MM.1S (cell line): ENCODE results near the gene BLOC1S1.

Experiments used
- DNase-seq: peaks from one replicate; pipeline ENCODE4 v3.0.0-alpha.2; 2015
- H2AFZ ChIP-seq: fragments of 300-600 bp; sonication (generic); 2 replicates; pipeline ENCODE4 v1.6.0; 2016; ENCODE audit warnings: antibody characterized with exemption, low read length
- H3F3A ChIP-seq: fragments of 300-600 bp; sonication (generic); 2 replicates; pipeline ENCODE4 v1.6.1; 2016; ENCODE audit warnings: mild to moderate bottlenecking, antibody characterized with exemption, low read length, moderate library complexity, mixed read lengths; ENCODE audit not compliant: insufficient read depth
- H3K27ac ChIP-seq: fragments of 300-600 bp; sonication (generic); 2 replicates; pipeline ENCODE4 v1.5.1; 2016; ENCODE audit warnings: mild to moderate bottlenecking, low read length
- H3K27me3 ChIP-seq: fragments of 300-600 bp; sonication (generic); replicated peaks from 2 replicates; pipeline ENCODE4 v1.6.0; 2016; ENCODE audit warnings: low read length; ENCODE audit not compliant: insufficient read depth
- H3K36me3 ChIP-seq: fragments of 300-600 bp; sonication (generic); replicated peaks from 2 replicates; pipeline ENCODE4 v1.6.1; 2016; ENCODE audit warnings: mild to moderate bottlenecking, low read length, mixed read lengths; ENCODE audit not compliant: insufficient read depth
- H3K4me1 ChIP-seq: fragments of 300-600 bp; sonication (generic); 2 replicates; pipeline ENCODE4 v1.6.1; 2016; ENCODE audit warnings: low read length, mixed read lengths
- H3K4me2 ChIP-seq: fragments of 300-600 bp; sonication (generic); 2 replicates; pipeline ENCODE4 v1.6.0; 2016; ENCODE audit warnings: low read depth, low read length
- H3K4me3 ChIP-seq: fragments of 300-600 bp; sonication (generic); 2 replicates; pipeline ENCODE4 v1.5.1; 2016; ENCODE audit warnings: low read length, mixed read lengths
- H3K79me2 ChIP-seq: fragments of 300-600 bp; sonication (generic); 2 replicates; pipeline ENCODE4 v1.6.1; 2016; ENCODE audit warnings: mixed run types, low read length, mixed read lengths
- H3K9ac ChIP-seq: fragments of 300-600 bp; sonication (generic); 2 replicates; pipeline ENCODE4 v1.6.1; 2016; ENCODE audit warnings: low read length, mixed read lengths
- H3K9me2 ChIP-seq: fragments of 300-600 bp; sonication (generic); replicated peaks from 2 replicates; pipeline ENCODE4 v1.6.1; 2016; ENCODE audit warnings: mild to moderate bottlenecking, low read length, mixed read lengths; ENCODE audit not compliant: insufficient read depth
- H3K9me3 ChIP-seq: fragments of 300-600 bp; sonication (generic); replicated peaks from 2 replicates; pipeline ENCODE4 v1.6.1; 2016; ENCODE audit warnings: mild to moderate bottlenecking, low read length, mixed read lengths; ENCODE audit not compliant: insufficient read depth
- H4K20me1 ChIP-seq: fragments of 300-600 bp; sonication (generic); 2 replicates; pipeline ENCODE4 v1.6.1; 2016; ENCODE audit warnings: mild to moderate bottlenecking, low read length, moderate library complexity, mixed read lengths; ENCODE audit not compliant: insufficient read depth
- EZH2 ChIP-seq: fragments of 300-600 bp; sonication (generic); optimal IDR thresholded peaks from 2 replicates; pipeline ENCODE3; 2017; ENCODE audit warnings: low read depth, mild to moderate bottlenecking, antibody characterized with exemption, low read length, mixed read lengths
- EZH2phosphoT487 ChIP-seq: fragments of 300-600 bp; sonication (generic); IDR thresholded peaks from 2 replicates; pipeline ENCODE4 v1.6.1; 2018; ENCODE audit warnings: antibody characterized with exemption, low read length
- TF ChIP-seq, protein P1 (sequence below): fragments of 300-600 bp; sonication (generic); IDR thresholded peaks from 2 replicates; pipeline ENCODE4 v1.5.1; 2016; ENCODE audit warnings: antibody characterized with exemption, low read length, mixed read lengths

Gene BLOC1S1

DNA sequence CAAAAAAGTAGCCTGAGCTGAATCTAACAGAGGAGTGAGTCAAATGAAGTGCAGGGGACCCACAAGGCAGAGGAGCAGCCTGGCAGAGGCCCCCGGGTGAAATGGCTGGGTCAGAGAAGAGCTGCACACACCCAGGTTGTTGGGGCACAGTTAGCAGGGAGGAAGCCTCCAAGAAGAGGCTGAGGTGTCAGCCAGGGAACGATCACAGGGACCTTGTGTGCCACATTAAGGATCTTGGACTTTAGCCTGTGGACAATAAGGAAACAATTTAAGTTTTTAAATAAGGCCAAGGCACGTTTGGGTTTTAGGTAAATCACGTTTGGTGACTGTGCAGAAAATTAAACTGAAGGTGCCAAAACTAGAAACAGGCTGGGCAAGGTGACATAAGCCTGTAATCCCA is 44.1 kb upstream of the BLOC1S1 start:
- Histone ChIP-seq H3K27me3 (no peaks in the 10 kb centered on the region), H3K4me3 (no peak overlapping the region), H3K9me3 (no peaks in the 10 kb centered on the region), H2AFZ (no peak overlapping the region), H3K27ac (no peak overlapping the region), H3K79me2 (no peaks in the 10 kb centered on the region), H3F3A (no peaks in the 10 kb centered on the region), H4K20me1 (no peaks in the 10 kb centered on the region), H3K4me1 (no peaks in the 10 kb centered on the region), H3K9ac (no peak overlapping the region), H3K36me3 (no peaks in the 10 kb centered on the region), H3K4me2 (no peak overlapping the region), H3K9me2 (no peaks in the 10 kb centered on the region)
- DNase-seq = no peak
- TF ChIP-seq EZH2phosphoT487 (no peak), EZH2 (no peak)
- TF ChIP-seq, protein P1, sequence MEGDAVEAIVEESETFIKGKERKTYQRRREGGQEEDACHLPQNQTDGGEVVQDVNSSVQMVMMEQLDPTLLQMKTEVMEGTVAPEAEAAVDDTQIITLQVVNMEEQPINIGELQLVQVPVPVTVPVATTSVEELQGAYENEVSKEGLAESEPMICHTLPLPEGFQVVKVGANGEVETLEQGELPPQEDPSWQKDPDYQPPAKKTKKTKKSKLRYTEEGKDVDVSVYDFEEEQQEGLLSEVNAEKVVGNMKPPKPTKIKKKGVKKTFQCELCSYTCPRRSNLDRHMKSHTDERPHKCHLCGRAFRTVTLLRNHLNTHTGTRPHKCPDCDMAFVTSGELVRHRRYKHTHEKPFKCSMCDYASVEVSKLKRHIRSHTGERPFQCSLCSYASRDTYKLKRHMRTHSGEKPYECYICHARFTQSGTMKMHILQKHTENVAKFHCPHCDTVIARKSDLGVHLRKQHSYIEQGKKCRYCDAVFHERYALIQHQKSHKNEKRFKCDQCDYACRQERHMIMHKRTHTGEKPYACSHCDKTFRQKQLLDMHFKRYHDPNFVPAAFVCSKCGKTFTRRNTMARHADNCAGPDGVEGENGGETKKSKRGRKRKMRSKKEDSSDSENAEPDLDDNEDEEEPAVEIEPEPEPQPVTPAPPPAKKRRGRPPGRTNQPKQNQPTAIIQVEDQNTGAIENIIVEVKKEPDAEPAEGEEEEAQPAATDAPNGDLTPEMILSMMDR = no peak

DNA sequence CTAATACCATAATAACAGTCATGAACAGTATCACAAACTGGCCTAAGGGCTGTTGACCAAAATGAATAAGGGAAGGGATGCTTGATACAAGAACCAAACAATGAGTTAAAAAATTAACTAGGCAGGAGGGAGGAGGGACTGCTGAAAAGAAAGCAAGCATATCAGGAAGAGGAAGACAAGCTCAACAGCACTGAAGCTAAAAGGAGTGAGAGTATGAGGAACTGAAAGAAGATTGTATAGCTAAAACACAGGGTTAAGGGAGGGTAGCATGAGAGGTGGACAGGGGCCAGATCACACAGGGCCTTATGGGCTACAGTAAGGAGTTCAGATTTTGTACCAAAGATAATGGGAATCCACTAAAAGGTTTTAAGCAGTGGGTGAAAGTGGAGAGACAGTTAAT is 42.2 kb upstream of the BLOC1S1 start:
- TF ChIP-seq, protein P1 = no peak
- no peak for TF ChIP-seq EZH2
- no peak for TF ChIP-seq EZH2phosphoT487
- H3K9me2 ChIP-seq = no peaks in the 10 kb centered on the region
- no peaks in the 10 kb centered on the region for H3K36me3 ChIP-seq
- no peaks in the 10 kb centered on the region for H3F3A ChIP-seq
- no peak for DNase-seq
- no peak overlapping the region for H3K9ac ChIP-seq
- H3K9me3 ChIP-seq = no peaks in the 10 kb centered on the region
- no peak overlapping the region for H3K4me3 ChIP-seq
- no peaks in the 10 kb centered on the region for H4K20me1 ChIP-seq
- H3K27me3 ChIP-seq = no peaks in the 10 kb centered on the region
- no peaks in the 10 kb centered on the region for H3K4me1 ChIP-seq
- peak overlapping the region; percentile 40 for H2AFZ ChIP-seq
- H3K27ac ChIP-seq = no peak overlapping the region; the same call in 1 of the 2 replicates
- H3K4me2 ChIP-seq = peak overlapping the region; percentile 8; the same call in 1 of the 2 replicates
- H3K79me2 ChIP-seq = no peaks in the 10 kb centered on the region

DNA sequence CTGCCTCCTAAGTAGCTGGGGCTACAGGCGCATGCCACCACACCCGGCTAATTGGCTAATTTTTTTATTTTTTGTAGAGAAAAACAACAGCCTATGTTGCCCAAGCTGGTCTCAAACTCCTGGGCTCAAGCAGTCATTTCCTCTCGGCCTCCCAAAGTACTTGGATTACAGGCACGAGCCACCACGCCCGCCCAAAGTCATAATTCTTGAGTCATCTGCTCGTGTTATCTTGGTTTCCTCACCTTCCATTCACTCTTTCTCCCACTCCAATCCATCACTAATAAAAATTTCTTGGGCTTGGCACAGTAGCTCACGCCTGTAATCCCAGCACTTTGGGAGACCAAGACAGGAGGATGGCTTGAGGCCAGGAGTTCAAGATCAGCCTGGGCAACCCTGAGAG is 40.2 kb upstream of the BLOC1S1 start:
- H3K9ac ChIP-seq = no peak overlapping the region
- H3K36me3 ChIP-seq = no peaks in the 10 kb centered on the region
- H3K4me2 ChIP-seq = no peak overlapping the region
- TF ChIP-seq, protein P1 = no peak
- TF ChIP-seq EZH2phosphoT487 (no peak), EZH2 (no peak)
- no peak overlapping the region for H3K27ac ChIP-seq
- no peaks in the 10 kb centered on the region for H3K4me1 ChIP-seq
- no peak for DNase-seq
- no peaks in the 10 kb centered on the region for H3K9me3 ChIP-seq
- H2AFZ ChIP-seq = no peak overlapping the region
- no peaks in the 10 kb centered on the region for H3K9me2 ChIP-seq
- no peaks in the 10 kb centered on the region for H3F3A ChIP-seq
- H3K27me3 ChIP-seq = no peaks in the 10 kb centered on the region; the same call in 1 of the 2 replicates
- no peaks in the 10 kb centered on the region for H4K20me1 ChIP-seq
- H3K4me3 ChIP-seq = no peak overlapping the region
- no peaks in the 10 kb centered on the region for H3K79me2 ChIP-seq
